Thoracic aorta (tissue), 2 donors: ENCODE results near the gene ADGRB2. TPM values are rescaled to one million over a fixed set of nuclear protein-coding genes. Genes with fewer than 3 reads are reported as not detected.

ENCODE experiments used
- ATAC-seq: fragments of 150-250 bp; one replicate; pipeline ENCODE4 v1.8.0; 2017; ENCODE audit warnings: low read depth; ENCODE audit not compliant: insufficient number of reproducible peaks, low FRiP score
- DNase-seq: peaks from one replicate; pipeline ENCODE4 v3.0.0-alpha.2; 2020; ENCODE audit warnings: low spot score
- H3K27ac ChIP-seq, 2 donors: fragments of 200-600 bp; sonication (generic); 1 replicate in 1 of 2; 2 replicates in 1 of 2; pipeline ENCODE4 v1.5.1; 2016; ENCODE audit warnings: mild to moderate bottlenecking in 2 of 2, moderate library complexity in 2 of 2
- H3K27me3 ChIP-seq: fragments of 200-600 bp; sonication (generic); replicated peaks from 2 replicates; pipeline ENCODE4 v1.6.0; 2016; ENCODE audit warnings: mild to moderate bottlenecking; ENCODE audit not compliant: insufficient read depth
- H3K36me3 ChIP-seq: fragments of 200-600 bp; sonication (generic); one replicate; pipeline ENCODE4 v1.5.1; 2016
- H3K4me1 ChIP-seq, 2 donors: fragments of 200-600 bp; sonication (generic); 1 replicate in 1 of 2; 2 replicates in 1 of 2; pipeline versions ENCODE4 v1.5.1 to v1.6.0; 2016; ENCODE audit warnings: low read depth in 2 of 2, mild to moderate bottlenecking in 1 of 2; ENCODE audit not compliant: control insufficient read depth in 1 of 2
- H3K4me3 ChIP-seq: fragments of 200-600 bp; sonication (generic); 2 replicates; pipeline ENCODE4 v1.5.1; 2016; ENCODE audit warnings: mild to moderate bottlenecking
- H3K9me3 ChIP-seq: fragments of 200-600 bp; sonication (generic); 2 replicates; pipeline ENCODE4 v1.5.1; 2016
- CTCF ChIP-seq: fragments of 200-600 bp; sonication (generic); IDR thresholded peaks from one replicate; pipeline ENCODE4 v1.5.1; 2019; ENCODE audit warnings: antibody characterized with exemption
- total RNA-seq, 2 donors: library from RNA; depleted of rRNA; stranded (reverse); fragments of >200 nt; gene quantifications; one replicate each; pipeline versions ENCODE4 v1.1.0 to v1.2.3, GENCODE V29; 2016

ADGRB2 gene
- total RNA-seq, 2 donors from 2014 or later, result 1.5 TPM

- H3K36me3 ChIP-seq, result no peaks in the 10 kb centered on the region
- no peaks in the 10 kb centered on the region for H3K27me3 ChIP-seq
- peaks cover 0 to 4% of the 10 kb centered on the region in 2 donors for H3K4me1 ChIP-seq
- no peak overlapping the region for H3K4me3 ChIP-seq
- H3K27ac ChIP-seq, result no peak overlapping the region
- ATAC-seq (no peak), DNase-seq (no peak)
- no peak for TF ChIP-seq CTCF
- H3K9me3 ChIP-seq, result no peaks in the 10 kb centered on the region
These were observed 17.7 kb upstream of the ADGRB2 start for GRCh38 chr1:31781756-31782371.

GRCh38 chr1:31781138-31781755 is 17.1 kb upstream of the ADGRB2 start:
- Histone ChIP-seq H3K27ac (no peak overlapping the region), H3K9me3 (no peaks in the 10 kb centered on the region), H3K4me1 (peaks cover 0 to 4% of the 10 kb centered on the region in 2 donors), H3K27me3 (no peaks in the 10 kb centered on the region), H3K4me3 (no peak overlapping the region), H3K36me3 (no peaks in the 10 kb centered on the region)
- no peak for TF ChIP-seq CTCF
- no peak for ATAC-seq
- no peak for DNase-seq

GRCh38 chr1:31780632-31781031 is 16.5 kb upstream of the ADGRB2 start:
- Histone ChIP-seq H3K4me3 (no peak overlapping the region), H3K9me3 (no peaks in the 10 kb centered on the region), H3K36me3 (no peaks in the 10 kb centered on the region), H3K27me3 (no peaks in the 10 kb centered on the region), H3K27ac (no peak overlapping the region), H3K4me1 (peaks cover 0 to 4% of the 10 kb centered on the region in 2 donors)
- DNase-seq, result no peak
- no peak for ATAC-seq
- no peak for TF ChIP-seq CTCF

- TF ChIP-seq CTCF, result no peak
- ATAC-seq (no peak), DNase-seq (no peak)
- Histone ChIP-seq H3K27ac (no peak overlapping the region), H3K4me1 (peaks cover 0 to 4% of the 10 kb centered on the region in 2 donors), H3K4me3 (no peak overlapping the region), H3K9me3 (no peaks in the 10 kb centered on the region), H3K36me3 (no peaks in the 10 kb centered on the region), H3K27me3 (no peaks in the 10 kb centered on the region)
These were observed 15.5 kb upstream of the ADGRB2 start for GRCh38 chr1:31779687-31780086.

- ATAC-seq (no peak), DNase-seq (no peak)
- H3K27me3 ChIP-seq, result no peaks in the 10 kb centered on the region
- H3K4me3 ChIP-seq, result no peak overlapping the region
- H3K27ac ChIP-seq, result no peak overlapping the region
- no peaks in the 10 kb centered on the region for H3K36me3 ChIP-seq
- peaks cover 0 to 4% of the 10 kb centered on the region in 2 donors for H3K4me1 ChIP-seq
- no peaks in the 10 kb centered on the region for H3K9me3 ChIP-seq
- TF ChIP-seq CTCF, result no peak
These were observed 14.8 kb upstream of the ADGRB2 start for GRCh38 chr1:31778763-31779488.
